H9 (cell line): ENCODE data around the gene TPSB2. TPM values are rescaled to one million over a fixed set of nuclear protein-coding genes. Genes with fewer than 3 reads are reported as not detected.

Experiments
- DNase-seq: peaks from one replicate; pipeline ENCODE4 v3.0.0-alpha.2; 2017
- H2AFZ ChIP-seq: one replicate; pipeline ENCODE4 v1.6.1; 2013; ENCODE audit warnings: mild to moderate bottlenecking, low read length, control low read depth, moderate library complexity
- H2AK5ac ChIP-seq: 2 replicates; pipeline ENCODE4 v1.6.1; 2013; ENCODE audit warnings: low read length, control low read depth, mixed read lengths; ENCODE audit not compliant: insufficient read length
- H2BK120ac ChIP-seq: one replicate; pipeline ENCODE4 v1.6.1; 2013; ENCODE audit warnings: low read depth, mild to moderate bottlenecking, low read length, control low read depth, inconsistent platforms; ENCODE audit not compliant: poor library complexity, severe bottlenecking
- H2BK12ac ChIP-seq: 2 replicates; pipeline ENCODE4 v1.6.1; 2013; ENCODE audit warnings: low read length, control low read depth, mixed read lengths, low read depth; ENCODE audit not compliant: insufficient read length
- H2BK15ac ChIP-seq: 2 replicates; pipeline ENCODE4 v1.6.1; 2013; ENCODE audit warnings: low read depth, low read length, control low read depth
- H2BK20ac ChIP-seq: one replicate; pipeline ENCODE4 v1.6.1; 2013; ENCODE audit warnings: low read depth, mild to moderate bottlenecking, low read length, control low read depth, inconsistent platforms; ENCODE audit not compliant: poor library complexity, severe bottlenecking
- H2BK5ac ChIP-seq: 2 replicates; pipeline ENCODE4 v1.6.1; 2013; ENCODE audit warnings: low read length, control low read depth, mixed read lengths; ENCODE audit not compliant: insufficient read length
- H3K14ac ChIP-seq: 2 replicates; pipeline ENCODE4 v1.6.1; 2013; ENCODE audit warnings: low read length, control low read depth; ENCODE audit not compliant: insufficient read depth
- H3K18ac ChIP-seq: 2 replicates; pipeline ENCODE4 v1.6.1; 2013; ENCODE audit warnings: low read depth, mild to moderate bottlenecking, mixed read lengths, low read length, control low read depth; ENCODE audit not compliant: insufficient read length
- H3K23ac ChIP-seq: 2 replicates; pipeline ENCODE4 v1.6.1; 2013; ENCODE audit warnings: low read length, control low read depth, mixed read lengths, low read depth; ENCODE audit not compliant: insufficient read length
- H3K23me2 ChIP-seq: 2 replicates; pipeline ENCODE4 v1.6.1; 2013; ENCODE audit warnings: low read depth, mild to moderate bottlenecking, mixed read lengths, low read length, control low read depth; ENCODE audit not compliant: insufficient read length, poor library complexity, severe bottlenecking
- H3K27ac ChIP-seq: 2 replicates; pipeline ENCODE4 v1.5.1; 2013; ENCODE audit warnings: low read length, control low read depth, mixed read lengths, low read depth; ENCODE audit not compliant: insufficient read length
- H3K27me3 ChIP-seq: 2 replicates; pipeline ENCODE4 v1.6.1; 2013; ENCODE audit warnings: low read length, control low read depth, inconsistent platforms; ENCODE audit not compliant: insufficient read depth
- H3K4ac ChIP-seq: 2 replicates; pipeline ENCODE4 v1.6.1; 2013; ENCODE audit warnings: low read depth, mild to moderate bottlenecking, control low read depth, inconsistent platforms, low read length, moderate library complexity
- H3K4me1 ChIP-seq: 2 replicates; pipeline ENCODE4 v1.6.1; 2013; ENCODE audit warnings: low read length, control low read depth, inconsistent platforms; ENCODE audit not compliant: insufficient read depth
- H3K4me2 ChIP-seq: 2 replicates; pipeline ENCODE4 v1.6.1; 2013; ENCODE audit warnings: low read length, control low read depth, mixed read lengths; ENCODE audit not compliant: insufficient read length, insufficient read depth
- H3K56ac ChIP-seq: 2 replicates; pipeline ENCODE4 v1.6.1; 2013; ENCODE audit warnings: low read depth, mild to moderate bottlenecking, mixed read lengths, low read length, control low read depth; ENCODE audit not compliant: insufficient read length
- H3K79me1 ChIP-seq: 2 replicates; pipeline ENCODE4 v1.6.1; 2013; ENCODE audit warnings: low read depth, mild to moderate bottlenecking, moderate library complexity, low read length, control low read depth, inconsistent platforms; ENCODE audit not compliant: insufficient read depth, poor library complexity, severe bottlenecking
- H3K79me2 ChIP-seq: 2 replicates; pipeline ENCODE4 v1.6.1; 2013; ENCODE audit warnings: low read length, control low read depth, inconsistent platforms; ENCODE audit not compliant: insufficient read depth
- H3K9ac ChIP-seq: 2 replicates; pipeline ENCODE4 v1.6.1; 2013; ENCODE audit warnings: low read length, control low read depth, mixed read lengths; ENCODE audit not compliant: insufficient read length; ENCODE audit errors: extremely low read depth
- H3K9me3 ChIP-seq: one replicate; pipeline ENCODE4 v1.6.1; 2013; ENCODE audit warnings: low read depth, low read length, inconsistent platforms; ENCODE audit not compliant: control insufficient read depth
- H3T11ph ChIP-seq: one replicate; pipeline ENCODE4 v1.6.1; 2013; ENCODE audit warnings: mild to moderate bottlenecking, low read length, control low read depth, inconsistent platforms
- H4K20me1 ChIP-seq: one replicate; pipeline ENCODE4 v1.6.1; 2013; ENCODE audit not compliant: control insufficient read depth, insufficient read length, insufficient read depth
- H4K5ac ChIP-seq: 2 replicates; pipeline ENCODE4 v1.6.1; 2013; ENCODE audit warnings: low read depth, mild to moderate bottlenecking, mixed read lengths, low read length, control low read depth; ENCODE audit not compliant: insufficient read length
- H4K8ac ChIP-seq: replicated peaks from 2 replicates; pipeline ENCODE4 v1.6.1; 2013; ENCODE audit warnings: low read length, control low read depth, mixed read lengths, low read depth; ENCODE audit not compliant: insufficient read length
- H4K91ac ChIP-seq: 2 replicates; pipeline ENCODE4 v1.6.1; 2013; ENCODE audit warnings: low read depth, mild to moderate bottlenecking, moderate library complexity, mixed read lengths, low read length, control low read depth; ENCODE audit not compliant: insufficient read length
- H3K27ac Mint-ChIP-seq, 3 experiments: 2 replicates in 2 of 3; 3 replicates in 1 of 3; pipeline ENCODE4 v1.8.0; 2020 to 2021; ENCODE audit warnings: mixed read lengths in 3 of 3, mild to moderate bottlenecking in 1 of 3, moderate library complexity in 1 of 3
- H3K27me3 Mint-ChIP-seq: 2 replicates; pipeline ENCODE4 v1.8.0; 2021; ENCODE audit warnings: low read depth, mild to moderate bottlenecking, moderate library complexity, mixed read lengths
- H3K36me3 Mint-ChIP-seq, 3 experiments: 2 replicates in 2 of 3; 3 replicates in 1 of 3; pipeline ENCODE4 v1.8.0; 2020 to 2021; ENCODE audit warnings: low read depth in 3 of 3, mixed read lengths in 3 of 3; ENCODE audit not compliant: insufficient read depth in 1 of 3
- H3K4me1 Mint-ChIP-seq, 2 experiments: 2 replicates each; pipeline ENCODE4 v1.8.0; 2020; ENCODE audit warnings: mixed read lengths in 2 of 2
- H3K4me3 Mint-ChIP-seq, 2 experiments: 2 replicates in 1 of 2; 3 replicates in 1 of 2; pipeline ENCODE4 v1.8.0; 2020 to 2021; ENCODE audit warnings: mild to moderate bottlenecking in 2 of 2, mixed read lengths in 2 of 2, moderate library complexity in 1 of 2
- H3K9me3 Mint-ChIP-seq, 2 experiments: 2 replicates in 1 of 2; 3 replicates in 1 of 2; pipeline ENCODE4 v1.8.0; 2020; ENCODE audit warnings: mild to moderate bottlenecking in 2 of 2, mixed read lengths in 2 of 2, moderate library complexity in 1 of 2
- CTCF ChIP-seq: fragments of 200-600 bp; sonication (generic); conservative IDR thresholded peaks from 3 replicates; pipeline ENCODE4 v1.8.0; 2021; ENCODE audit warnings: antibody characterized with exemption, mild to moderate bottlenecking
- WGBS: extraction: QIAGEN DNeasy Blood & Tissue Kit; methylation state at CpG from one replicate; pipeline ENCODE4 v1.1.7; 2013; ENCODE audit warnings: missing lambda C conversion rate, low lambda C conversion rate, mixed read lengths; ENCODE audit not compliant: insufficient read length; ENCODE audit errors: extremely low coverage; 5-methylcytosine and 5-hydroxymethylcytosine counted together
- total RNA-seq: library from RNA; stranded (reverse); gene quantifications from 2 replicates; pipeline ENCODE4 v1.2.1, GENCODE V29; 2021

The TPSB2 gene
- total RNA-seq, 1 experiment from 2014 or later: not detected

GRCh38 chr16:1206326-1206725 is 23.7 kb downstream of the TPSB2 start:
- Histone ChIP-seq H3K9me3 (no peaks in the 10 kb centered on the region), H3T11ph (no peak overlapping the region), H3K18ac (no peak overlapping the region), H2BK15ac (no peak overlapping the region), H4K91ac (no peak overlapping the region), H2BK5ac (no peak overlapping the region), H3K23ac (no peak overlapping the region), H2AK5ac (no peak overlapping the region), H2BK120ac (no peak overlapping the region), H3K4me1 (no peaks in the 10 kb centered on the region), H2BK12ac (no peak overlapping the region), H3K27me3 (no peaks in the 10 kb centered on the region), H2AFZ (no peak overlapping the region), H3K14ac (no peak overlapping the region), H3K23me2 (no peaks in the 10 kb centered on the region), H3K79me1 (no peaks in the 10 kb centered on the region), H3K27ac (no peak overlapping the region), H3K79me2 (no peaks in the 10 kb centered on the region), H3K56ac (no peak overlapping the region), H3K9ac (no peak overlapping the region), H4K5ac (no peak overlapping the region), H4K8ac (no peak overlapping the region), H4K20me1 (no peaks in the 10 kb centered on the region), H3K4me2 (no peak overlapping the region), H3K4ac (no peak overlapping the region), H2BK20ac (no peak overlapping the region)
- Mint-ChIP-seq H3K4me3 (no peak overlapping the region), H3K27ac (no peak overlapping the region), H3K36me3 (peaks cover 0 to 35% (median 32%) of the 10 kb centered on the region in 3 experiments; a peak in 6 of 7 replicates), H3K4me1 (no peaks in the 10 kb centered on the region), H3K27me3 (no peaks in the 10 kb centered on the region), H3K9me3 (no peaks in the 10 kb centered on the region)
- WGBS: no CpG with 5 or more reads among the region's 9 CpGs
- peak; percentile 41 for DNase-seq
- TF ChIP-seq CTCF: 0 out of 3 replicates have a peak, but pooled peaks have one; percentile 21
